Mesenchymal stem cell (in vitro differentiated cells and primary cell): ENCODE data around the gene SH2B3.

Experiments
- DNase-seq: peaks from one replicate; pipeline ENCODE4 v3.0.0-alpha.2; 2013
- H2AFZ ChIP-seq: one replicate; pipeline ENCODE4 v1.6.1; 2013; ENCODE audit warnings: low read depth, mild to moderate bottlenecking, control low read depth, inconsistent platforms, low read length, moderate library complexity
- H2AK5ac ChIP-seq: 2 replicates; pipeline ENCODE4 v1.6.1; 2013; ENCODE audit warnings: low read length, moderate library complexity, mild to moderate bottlenecking, inconsistent platforms; ENCODE audit not compliant: severe bottlenecking
- H2BK120ac ChIP-seq: one replicate; pipeline ENCODE4 v1.6.1; 2013; ENCODE audit warnings: low read depth, mild to moderate bottlenecking, inconsistent platforms, low read length, moderate library complexity
- H2BK12ac ChIP-seq, 2 experiments: one replicate each; pipeline ENCODE4 v1.6.1; 2013; ENCODE audit warnings: inconsistent platforms in 2 of 2, low read length in 2 of 2, mild to moderate bottlenecking in 2 of 2, moderate library complexity in 2 of 2, control low read depth in 1 of 2
- H2BK15ac ChIP-seq: one replicate; pipeline ENCODE4 v1.6.1; 2013; ENCODE audit warnings: mild to moderate bottlenecking, low read depth, inconsistent platforms; ENCODE audit not compliant: poor library complexity, severe bottlenecking
- H2BK5ac ChIP-seq: 2 replicates; pipeline ENCODE4 v1.6.1; 2013; ENCODE audit warnings: low read depth, mild to moderate bottlenecking, low read length, control low read depth, inconsistent platforms; ENCODE audit not compliant: poor library complexity, severe bottlenecking
- H3K14ac ChIP-seq, 2 experiments: one replicate each; pipeline ENCODE4 v1.6.1; 2013; ENCODE audit warnings: inconsistent platforms in 2 of 2, low read length in 2 of 2, control low read depth in 1 of 2, mild to moderate bottlenecking in 1 of 2, moderate library complexity in 1 of 2
- H3K18ac ChIP-seq, 2 experiments: one replicate each; pipeline ENCODE4 v1.6.1; 2013; ENCODE audit warnings: inconsistent platforms in 2 of 2, low read length in 2 of 2, control low read depth in 1 of 2, low read depth in 1 of 2, mild to moderate bottlenecking in 1 of 2
- H3K23ac ChIP-seq, 2 experiments: one replicate each; pipeline ENCODE4 v1.6.1; 2013; ENCODE audit warnings: inconsistent platforms in 2 of 2, low read length in 2 of 2, mild to moderate bottlenecking in 2 of 2, moderate library complexity in 2 of 2, control low read depth in 1 of 2
- H3K27ac ChIP-seq: 2 replicates; pipeline ENCODE4 v1.5.1; 2013; ENCODE audit warnings: mild to moderate bottlenecking, moderate library complexity, low read length, control low read depth, inconsistent platforms; ENCODE audit not compliant: poor library complexity, severe bottlenecking
- H3K27me3 ChIP-seq, 2 experiments: 2 replicates each; pipeline versions ENCODE4 v1.6.1 to v1.7.0; 2013; ENCODE audit warnings: low read length in 2 of 2, mild to moderate bottlenecking in 2 of 2, moderate library complexity in 2 of 2, control low read depth in 1 of 2, inconsistent platforms in 1 of 2; ENCODE audit not compliant: control insufficient read depth in 1 of 2, insufficient read depth in 1 of 2
- H3K36me3 ChIP-seq, 2 experiments: 2 replicates each; pipeline versions ENCODE4 v1.6.1 to v1.7.0; 2013; ENCODE audit warnings: low read length in 2 of 2, control low read depth in 1 of 2, inconsistent platforms in 1 of 2, low read depth in 1 of 2, mild to moderate bottlenecking in 1 of 2; ENCODE audit not compliant: insufficient read depth in 2 of 2, control insufficient read depth in 1 of 2
- H3K4ac ChIP-seq, 2 experiments: one replicate each; pipeline ENCODE4 v1.6.1; 2013; ENCODE audit warnings: inconsistent platforms in 2 of 2, low read length in 2 of 2, mild to moderate bottlenecking in 2 of 2, moderate library complexity in 2 of 2, control low read depth in 1 of 2, low read depth in 1 of 2
- H3K4me1 ChIP-seq: 2 replicates; pipeline ENCODE4 v1.6.1; 2013; ENCODE audit warnings: low read depth, low read length, control low read depth; ENCODE audit not compliant: control insufficient read depth, insufficient read depth
- H3K4me2 ChIP-seq: 2 replicates; pipeline ENCODE4 v1.6.1; 2013; ENCODE audit warnings: low read length, mild to moderate bottlenecking, inconsistent platforms; ENCODE audit not compliant: poor library complexity, severe bottlenecking
- H3K4me3 ChIP-seq, 2 experiments: 2 replicates each; pipeline versions ENCODE4 v1.5.1 to v1.7.0; 2013; ENCODE audit warnings: low read length in 2 of 2, mild to moderate bottlenecking in 2 of 2, control low read depth in 1 of 2, low read depth in 1 of 2; ENCODE audit not compliant: insufficient read depth in 1 of 2
- H3K79me1 ChIP-seq: replicated peaks from 2 replicates; pipeline ENCODE4 v1.6.1; 2013; ENCODE audit warnings: mild to moderate bottlenecking, control low read depth, low read length, inconsistent platforms; ENCODE audit not compliant: poor library complexity, severe bottlenecking
- H3K9ac ChIP-seq: 2 replicates; pipeline ENCODE4 v1.7.0; 2013; ENCODE audit warnings: mild to moderate bottlenecking, low read length, moderate library complexity
- H3K9me3 ChIP-seq: 2 replicates; pipeline ENCODE4 v1.7.0; 2013; ENCODE audit warnings: mild to moderate bottlenecking, low read length; ENCODE audit not compliant: control insufficient read depth
- H4K8ac ChIP-seq: one replicate; pipeline ENCODE4 v1.6.1; 2013; ENCODE audit warnings: inconsistent platforms, mild to moderate bottlenecking, low read length, moderate library complexity
- H4K91ac ChIP-seq: one replicate; pipeline ENCODE4 v1.6.1; 2013; ENCODE audit warnings: mild to moderate bottlenecking, low read length, inconsistent platforms
- WGBS: methylation state at CpG from one replicate; pipeline ENCODE4 v1.1.7; 2013; ENCODE audit warnings: mixed read lengths; 5-methylcytosine and 5-hydroxymethylcytosine counted together

Gene SH2B3

GRCh38 chr12:111446631-111447570 is 41.2 kb downstream of the SH2B3 start:
- Histone ChIP-seq H3K79me1 (no peaks in the 10 kb centered on the region), H3K27me3 (no peaks in the 10 kb centered on the region), H3K4me1 (peaks cover 52% of the 10 kb centered on the region), H2AFZ (no peak overlapping the region), H4K8ac (peak overlapping the region; percentile 52), H2BK15ac (no peak overlapping the region), H3K9ac (peak overlapping the region; percentile 72), H2AK5ac (peak overlapping the region; percentile 36), H3K4me3 (no peak overlapping the region), H3K23ac (no peak overlapping the region), H2BK120ac (no peak overlapping the region), H2BK5ac (no peak overlapping the region), H2BK12ac (peak overlapping the region in 1 of 2 experiments; percentile 12), H4K91ac (peak overlapping the region; percentile 23), H3K27ac (peak overlapping the region; percentile 86), H3K14ac (no peak overlapping the region), H3K4ac (peak overlapping the region in 1 of 2 experiments; percentile 57), H3K36me3 (peaks cover 59 to 89% of the 10 kb centered on the region in 2 experiments), H3K4me2 (no peak overlapping the region), H3K18ac (peak overlapping the region; percentile 51 to 81), H3K9me3 (no peaks in the 10 kb centered on the region)
- no peak for DNase-seq
- WGBS = 95% methylated on average over 17 of the region's 20 CpGs

DNA sequence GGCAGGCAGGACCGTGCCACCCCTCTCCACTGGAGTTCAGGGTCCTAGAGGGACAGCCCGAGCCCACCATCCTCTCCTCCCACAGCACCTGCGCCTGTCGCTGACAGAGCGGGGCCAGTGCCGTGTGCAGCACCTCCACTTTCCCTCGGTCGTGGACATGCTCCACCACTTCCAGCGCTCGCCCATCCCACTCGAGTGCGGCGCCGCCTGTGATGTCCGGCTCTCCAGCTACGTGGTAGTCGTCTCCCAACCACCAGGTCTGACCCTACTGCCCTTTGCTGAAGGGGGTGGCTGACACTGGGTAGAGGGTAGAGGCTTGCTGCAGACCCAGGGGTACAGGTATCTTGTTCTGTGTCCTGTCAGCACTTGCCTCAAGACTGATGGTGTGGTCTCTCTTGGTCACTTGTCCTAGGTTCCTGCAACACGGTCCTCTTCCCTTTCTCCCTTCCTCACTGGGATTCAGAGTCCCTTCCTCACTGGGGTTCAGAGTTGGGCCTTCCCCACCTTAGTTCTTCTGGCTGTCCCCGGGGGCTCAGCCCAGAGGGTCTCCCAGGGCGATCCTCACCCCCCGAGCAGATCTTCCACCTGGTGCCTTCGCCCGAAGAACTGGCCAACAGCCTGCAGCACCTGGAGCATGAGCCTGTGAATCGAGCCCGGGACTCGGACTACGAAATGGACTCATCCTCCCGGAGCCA is 42.0 kb downstream of the SH2B3 start:
- Histone ChIP-seq H3K9ac (no peak overlapping the region), H3K4me3 (no peak overlapping the region), H3K36me3 (peaks cover 52 to 89% of the 10 kb centered on the region in 2 experiments), H3K4ac (no peak overlapping the region), H3K4me2 (no peak overlapping the region), H2BK120ac (no peak overlapping the region), H2BK5ac (no peak overlapping the region), H4K91ac (no peak overlapping the region), H2BK12ac (no peak overlapping the region), H3K23ac (no peak overlapping the region), H2AK5ac (no peak overlapping the region), H3K79me1 (no peaks in the 10 kb centered on the region), H2AFZ (no peak overlapping the region), H3K27ac (peak overlapping the region; percentile 46), H2BK15ac (no peak overlapping the region), H3K14ac (no peak overlapping the region), H3K27me3 (no peaks in the 10 kb centered on the region), H3K9me3 (no peaks in the 10 kb centered on the region), H4K8ac (peak overlapping the region; percentile 46), H3K18ac (no peak overlapping the region), H3K4me1 (peaks cover 44% of the 10 kb centered on the region)
- WGBS = 95% methylated on average over 26 of the region's 28 CpGs
- no peak for DNase-seq

DNA sequence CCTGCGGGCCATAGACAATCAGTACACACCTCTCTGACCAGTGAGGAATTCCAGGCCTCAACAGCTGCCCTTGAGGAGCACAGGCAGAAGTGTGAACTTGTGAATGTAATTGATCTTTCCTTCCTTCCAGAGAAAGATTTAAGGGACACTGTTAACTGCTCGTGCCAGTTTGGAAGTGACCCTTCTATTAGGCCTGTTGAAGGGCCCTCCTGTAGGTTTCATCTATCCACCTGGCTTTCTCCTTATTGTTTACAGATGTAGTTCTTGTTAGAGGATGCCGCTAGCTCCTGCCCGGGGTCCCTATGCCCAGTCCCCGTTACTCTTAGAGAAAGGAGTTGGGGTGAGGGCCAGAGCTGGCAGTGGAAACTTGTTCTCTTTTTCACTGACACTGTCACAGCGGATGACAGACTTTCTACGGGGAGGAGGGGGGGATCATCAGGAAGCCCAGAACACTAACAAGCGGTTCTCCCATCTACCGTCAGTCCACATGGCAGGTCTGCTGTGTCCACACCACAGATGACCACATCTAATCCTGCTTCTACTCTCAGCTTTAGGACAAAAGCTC is 42.6 kb downstream of the SH2B3 start:
- Histone ChIP-seq H3K18ac (no peak overlapping the region), H2BK12ac (no peak overlapping the region), H3K9me3 (no peaks in the 10 kb centered on the region), H2BK5ac (no peak overlapping the region), H2BK120ac (no peak overlapping the region), H3K36me3 (peaks cover 51 to 89% of the 10 kb centered on the region in 2 experiments), H3K79me1 (no peaks in the 10 kb centered on the region), H2AK5ac (no peak overlapping the region), H3K4ac (no peak overlapping the region), H4K8ac (no peak overlapping the region), H2BK15ac (no peak overlapping the region), H3K27me3 (no peaks in the 10 kb centered on the region), H3K9ac (peak overlapping the region; percentile 40), H3K4me1 (peaks cover 39% of the 10 kb centered on the region), H2AFZ (no peak overlapping the region), H4K91ac (no peak overlapping the region), H3K4me2 (no peak overlapping the region), H3K23ac (no peak overlapping the region), H3K4me3 (no peak overlapping the region), H3K14ac (no peak overlapping the region), H3K27ac (peak overlapping the region; percentile 46)
- WGBS = 81% methylated on average over 8 of the region's 9 CpGs
- DNase-seq = no peak
